Measurements from ENCODE around the gene SERTM1.

The SERTM1 gene

DNA sequence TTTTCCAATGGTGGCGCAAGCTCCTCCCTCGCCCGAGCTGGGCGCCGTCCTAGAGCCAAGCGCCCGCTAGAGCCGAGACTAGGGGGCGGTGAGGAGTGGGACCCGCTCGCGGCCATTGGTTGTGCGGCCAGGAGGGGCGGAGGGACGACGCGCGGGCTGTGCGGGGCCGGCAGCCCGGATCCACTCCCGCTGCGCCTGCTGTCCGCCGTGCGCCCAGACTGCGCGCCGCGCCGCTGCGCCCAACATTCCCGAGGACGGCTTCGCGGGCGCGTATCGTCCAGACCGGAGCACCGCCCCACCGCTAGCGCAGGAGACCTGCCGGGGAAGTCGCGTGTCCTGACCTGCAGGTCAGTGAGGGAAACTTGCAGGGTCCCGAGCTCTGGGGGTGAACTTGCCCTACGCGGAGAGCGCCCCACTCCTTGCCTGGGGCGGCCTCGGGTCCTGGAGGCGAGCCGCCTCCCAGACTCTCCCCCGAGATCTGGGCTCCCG, at the start of gene SERTM1:
Gene SERTM1 (plus strand): TSS at position 183 of the 489 bp plus-strand sequence. CDS start 21,059 bp downstream, outside the sequence.
- DNase-seq: no peak

- no peak for DNase-seq
Observed at GRCh38 chr13:36628377-36629056, 45.3 kb upstream of the SERTM1 start.

DNA sequence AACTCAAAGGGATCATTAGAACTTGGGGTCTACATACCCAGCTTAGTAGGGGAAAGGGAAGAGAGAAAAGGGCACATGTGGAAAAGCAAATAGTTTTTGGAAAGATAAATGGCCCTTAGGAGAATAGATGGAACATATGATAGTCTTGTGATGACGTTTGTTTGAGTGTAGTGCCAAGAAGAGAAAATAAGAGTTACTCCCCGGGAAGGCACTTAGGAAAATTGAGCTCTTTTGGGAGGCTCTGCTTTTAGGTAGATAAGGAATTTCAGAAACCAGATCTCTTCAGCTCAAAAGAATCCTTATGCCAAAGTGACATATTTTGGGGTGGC, 44.8 kb upstream of the SERTM1 start:
- no peak for DNase-seq

DNA sequence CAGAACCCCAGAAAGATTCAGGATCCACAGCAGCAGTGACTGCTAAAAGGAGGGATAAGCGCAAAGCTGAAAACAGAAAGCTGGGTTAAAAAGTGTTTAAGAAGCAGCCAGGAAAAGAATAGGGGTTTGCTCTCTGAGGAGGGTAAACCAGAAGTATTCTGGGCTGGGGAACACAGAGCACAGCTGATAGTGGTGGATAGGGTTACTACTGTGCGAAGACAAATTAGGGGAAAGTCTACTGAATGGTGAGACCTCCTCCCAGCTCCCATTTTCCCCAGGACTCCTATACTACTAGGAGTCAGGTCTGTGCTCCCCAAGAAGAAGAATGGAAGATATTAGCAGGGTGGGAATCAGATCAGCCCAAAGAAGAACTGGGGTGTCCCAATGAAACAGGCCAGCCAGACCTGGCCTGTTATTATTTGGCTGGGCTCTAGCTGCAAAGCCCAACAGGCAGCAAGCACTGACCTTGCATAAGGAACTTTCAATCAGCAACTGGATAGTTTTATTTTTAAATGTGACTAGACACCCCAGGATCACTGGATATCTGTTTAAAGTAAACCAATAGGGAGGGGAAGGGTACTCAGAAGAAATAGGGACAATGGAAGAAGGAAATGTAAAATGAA, 43.5 kb upstream of the SERTM1 start:
- no peak for DNase-seq

DNA sequence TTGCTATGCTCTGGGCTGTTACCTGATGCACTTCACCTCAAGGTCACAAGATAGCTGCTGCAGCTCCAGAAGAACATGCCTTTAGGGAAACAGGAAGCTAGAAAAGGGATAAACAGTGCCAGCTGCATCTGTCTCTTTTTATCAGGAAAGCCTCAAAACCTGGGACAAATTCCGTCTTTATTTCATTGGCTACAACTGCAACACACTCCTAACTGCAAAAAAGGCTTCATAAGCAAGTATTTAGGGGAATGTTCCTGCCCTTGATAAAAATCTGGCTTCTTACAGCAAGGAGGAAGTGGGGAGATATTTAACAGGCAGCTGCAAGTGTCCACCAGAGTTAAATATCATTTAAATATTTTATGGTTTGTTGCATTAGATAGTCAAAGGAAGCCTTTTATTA, 34.2 kb upstream of the SERTM1 start:
- DNase-seq: no peak

DNA sequence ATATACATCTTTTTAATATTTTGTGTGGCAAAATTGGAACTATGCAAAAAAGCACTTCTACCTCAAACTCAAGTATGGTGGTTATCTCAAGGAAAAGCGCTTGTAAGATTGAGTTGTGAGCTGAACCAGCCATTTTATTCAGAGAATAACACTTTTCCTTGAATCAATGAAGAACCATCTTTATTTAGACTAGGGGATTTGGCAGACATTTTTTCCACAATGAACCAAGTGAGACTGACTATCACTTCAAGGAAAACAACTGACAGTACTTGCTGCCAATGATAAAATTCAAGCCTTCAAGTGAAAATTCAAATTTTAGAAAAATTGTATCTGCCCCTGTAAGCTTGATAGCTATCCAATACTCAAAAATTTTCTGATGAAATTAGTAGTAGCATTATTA, 23.2 kb upstream of the SERTM1 start:
- DNase-seq: no peak

DNA sequence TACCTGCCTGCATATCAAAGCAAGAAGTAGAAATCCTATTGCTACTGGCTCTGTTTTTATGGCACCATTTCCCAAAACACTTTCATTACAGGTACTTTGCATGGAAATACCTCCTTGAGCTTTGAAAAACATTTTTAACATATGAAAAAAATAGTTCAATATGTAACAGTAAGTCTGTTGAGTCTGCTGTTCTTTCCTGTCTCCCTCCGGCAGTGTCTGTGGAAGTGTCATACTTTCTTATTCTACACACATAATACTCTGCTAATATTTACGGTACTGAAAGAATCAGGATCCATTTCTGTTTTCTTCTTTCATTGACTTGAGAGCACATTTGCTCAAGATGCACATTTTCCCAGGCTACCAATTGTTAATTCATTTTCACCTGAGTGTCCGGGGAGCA, 8.2 kb upstream of the SERTM1 start:
- DNase-seq: no peak

DNA sequence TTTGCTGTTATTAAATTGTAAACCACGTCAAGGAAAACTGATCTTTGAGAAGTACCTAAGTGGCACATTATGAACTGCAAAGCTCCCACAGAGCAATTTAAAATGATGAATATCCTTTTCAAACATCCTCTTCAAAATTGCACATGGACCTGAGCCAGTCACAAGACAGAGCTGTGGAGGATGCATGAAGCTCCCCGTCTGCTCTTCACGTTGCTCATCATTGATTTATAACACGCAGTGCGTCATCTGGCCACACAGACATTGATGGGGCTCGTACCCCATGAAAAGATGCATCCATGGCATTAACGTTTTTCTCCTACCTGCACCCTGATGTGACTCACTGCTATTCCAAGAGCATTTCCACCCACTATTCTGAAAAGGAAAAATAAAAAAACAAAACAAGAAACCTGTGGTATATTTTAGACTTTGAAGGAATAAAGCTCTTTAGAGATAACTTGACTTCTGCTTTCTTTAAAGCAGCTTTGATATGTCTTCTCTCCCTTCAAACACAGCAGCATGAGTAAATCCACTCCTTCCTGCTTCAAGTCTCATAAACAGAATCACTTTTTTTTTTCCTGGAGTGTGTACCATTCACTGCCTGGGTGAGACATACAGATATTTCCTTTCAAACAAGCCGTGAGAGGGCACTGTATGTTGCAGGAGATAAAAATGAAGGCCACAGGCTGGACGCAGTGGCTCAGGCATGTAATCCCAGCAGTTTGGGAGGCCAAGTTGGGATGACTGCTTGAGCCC, 7.2 kb upstream of the SERTM1 start:
- DNase-seq: no peak

DNA sequence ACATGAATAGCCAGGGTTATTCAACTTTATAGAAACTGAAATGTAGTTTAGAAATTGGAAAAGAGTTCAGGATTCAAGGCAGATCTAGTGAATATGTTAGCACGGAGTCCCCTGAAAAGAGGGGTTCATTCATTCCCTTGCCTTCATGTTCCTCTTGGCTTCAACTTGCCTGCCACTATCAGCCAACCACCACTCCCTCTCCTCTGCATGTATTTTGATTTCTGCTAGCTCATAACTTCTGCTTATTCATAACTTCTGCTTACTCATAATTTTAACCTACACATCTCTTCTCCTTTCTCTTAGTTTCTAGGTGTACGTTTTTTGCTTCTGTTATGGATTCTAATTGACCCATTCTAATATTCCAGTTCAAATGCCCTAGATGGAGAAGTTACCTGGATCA, 5.5 kb upstream of the SERTM1 start:
- DNase-seq: no peak

DNA sequence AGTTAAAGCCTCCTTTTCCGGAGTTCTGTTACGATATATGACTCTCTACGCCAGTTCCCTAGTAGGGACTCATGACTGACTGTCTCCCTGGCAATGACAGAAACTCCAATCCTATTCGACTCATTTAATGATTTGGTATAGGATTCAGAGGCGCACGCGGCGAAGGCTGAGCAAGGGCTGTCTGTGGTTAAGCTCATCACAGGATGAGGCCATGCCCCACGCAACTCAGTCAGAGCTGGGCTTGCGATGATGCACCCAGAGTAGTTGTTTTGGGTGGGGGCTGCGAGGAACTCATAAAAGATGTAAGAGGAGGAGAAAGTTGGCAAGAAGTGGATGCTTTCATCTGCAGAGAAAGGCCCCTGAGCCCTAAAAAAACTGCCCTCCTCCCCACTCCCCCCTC, 468 bp upstream of the SERTM1 start:
- DNase-seq: no peak

GRCh38 chr13:36674337-36675212, 755 bp downstream of the SERTM1 start:
- DNase-seq: no peak

DNA sequence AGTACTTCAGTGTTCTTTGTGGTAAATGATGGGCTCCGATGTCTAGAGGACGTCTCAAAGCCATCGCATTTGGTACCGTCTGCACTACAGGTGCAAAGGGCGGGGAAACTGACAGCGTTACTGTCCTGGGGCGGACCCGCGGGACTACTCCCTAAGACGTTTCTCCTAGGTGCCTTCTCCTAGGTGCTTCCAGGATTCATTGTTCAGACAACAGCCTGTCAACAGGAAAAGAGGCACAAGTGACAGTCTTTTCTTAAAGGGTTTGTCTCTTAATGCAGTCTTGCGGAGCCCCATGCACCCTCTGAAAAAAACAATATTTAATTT, 1.4 kb downstream of the SERTM1 start:
- no peak for DNase-seq

DNA sequence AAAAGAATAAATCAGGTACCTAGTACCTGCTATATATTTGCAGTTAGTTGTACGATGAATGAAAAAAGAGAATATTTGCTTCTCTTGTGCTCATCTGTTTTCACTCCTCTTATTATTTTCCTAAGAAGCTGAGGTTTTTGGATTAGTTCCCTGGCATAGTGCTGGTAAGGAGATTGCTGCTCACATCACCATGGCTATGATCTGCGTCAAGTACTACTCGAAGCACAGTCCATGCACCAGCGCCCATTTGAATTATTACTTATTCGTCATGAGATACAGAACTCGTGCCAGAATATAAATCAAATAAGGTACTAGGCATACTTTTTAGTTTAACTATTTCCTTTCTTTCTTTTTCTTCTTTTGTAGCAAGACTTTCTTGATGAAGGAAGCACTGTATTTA, 7.1 kb downstream of the SERTM1 start:
- no peak for DNase-seq

DNA sequence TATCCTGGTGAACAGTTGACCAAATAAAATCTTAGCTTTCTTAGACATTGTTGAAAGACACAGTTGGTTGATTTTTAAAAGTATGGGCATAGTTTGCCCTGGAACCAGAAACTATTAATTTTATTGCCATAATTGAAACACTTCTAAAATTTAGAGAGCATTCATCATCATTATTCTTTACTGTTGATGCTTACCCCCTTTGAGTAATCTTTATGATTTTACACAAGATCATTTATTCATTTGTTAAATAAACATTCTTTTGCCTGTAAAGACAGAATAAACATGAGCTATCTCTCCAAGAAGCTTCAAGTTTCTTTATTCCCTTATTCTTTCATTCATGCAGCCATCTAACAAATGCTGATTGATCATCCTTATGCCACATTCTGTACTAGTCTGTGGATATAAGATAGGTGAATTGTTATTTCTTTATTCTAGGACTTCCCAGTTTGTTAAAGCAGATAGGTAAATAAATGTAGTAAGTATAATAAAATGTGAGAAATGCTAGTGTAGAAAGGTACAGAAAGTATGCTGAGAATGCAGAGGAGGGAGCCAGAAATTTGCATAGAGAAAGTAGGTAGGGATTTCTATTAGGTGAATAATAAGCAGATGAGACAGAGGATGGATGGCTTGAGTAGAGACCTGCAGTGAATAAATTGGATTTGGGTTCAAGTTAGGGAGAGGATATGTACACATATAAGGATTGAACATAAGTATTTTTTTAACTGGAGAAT, 8.2 kb downstream of the SERTM1 start:
- DNase-seq: no peak

DNA sequence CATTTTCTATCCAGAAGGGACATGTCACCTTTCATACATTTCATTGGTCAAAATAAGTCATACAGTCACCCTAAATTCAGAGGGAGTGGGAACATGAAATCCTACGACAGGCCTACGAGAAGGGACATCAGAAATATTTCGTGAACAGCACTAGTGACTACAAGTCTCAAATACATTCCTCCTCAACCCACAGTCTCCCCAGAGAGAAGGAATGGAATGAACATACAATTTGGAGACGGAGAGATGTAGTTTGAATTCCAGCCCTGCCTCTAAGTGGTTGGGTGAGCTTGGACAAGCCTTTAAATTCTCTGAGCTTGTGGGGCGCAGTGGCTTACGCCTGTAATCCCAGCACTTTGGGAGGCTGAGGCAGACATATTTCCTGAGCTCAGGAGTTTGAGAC, 9.9 kb downstream of the SERTM1 start:
- DNase-seq: no peak

DNA sequence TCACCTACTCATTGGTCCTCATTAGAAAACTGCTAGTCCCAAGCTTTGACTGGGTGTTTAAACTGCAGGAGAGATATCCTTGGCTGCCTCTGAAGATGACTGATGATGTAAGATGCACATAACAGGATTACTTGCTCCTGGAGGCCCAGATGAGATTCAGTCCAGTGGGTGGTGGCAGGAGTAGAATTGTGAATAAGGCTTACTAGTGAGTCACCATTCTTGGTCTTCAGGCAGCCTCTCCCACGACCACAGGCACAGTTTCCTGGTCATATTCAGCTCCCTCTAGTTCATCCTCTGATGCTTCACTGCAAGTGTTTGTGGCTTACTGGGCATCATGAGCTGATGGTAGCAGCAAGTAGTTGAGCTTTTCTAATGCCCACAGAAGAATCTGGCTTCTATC, 12.1 kb downstream of the SERTM1 start:
- DNase-seq: no peak

- DNase-seq: no peak
Observed at GRCh38 chr13:36696410-36697010, 22.7 kb downstream of the SERTM1 start.

GRCh38 chr13:36700170-36700569, 26.4 kb downstream of the SERTM1 start:
- DNase-seq: no peak

GRCh38 chr13:36706755-36707154, 32.9 kb downstream of the SERTM1 start:
- no peak for DNase-seq

DNA sequence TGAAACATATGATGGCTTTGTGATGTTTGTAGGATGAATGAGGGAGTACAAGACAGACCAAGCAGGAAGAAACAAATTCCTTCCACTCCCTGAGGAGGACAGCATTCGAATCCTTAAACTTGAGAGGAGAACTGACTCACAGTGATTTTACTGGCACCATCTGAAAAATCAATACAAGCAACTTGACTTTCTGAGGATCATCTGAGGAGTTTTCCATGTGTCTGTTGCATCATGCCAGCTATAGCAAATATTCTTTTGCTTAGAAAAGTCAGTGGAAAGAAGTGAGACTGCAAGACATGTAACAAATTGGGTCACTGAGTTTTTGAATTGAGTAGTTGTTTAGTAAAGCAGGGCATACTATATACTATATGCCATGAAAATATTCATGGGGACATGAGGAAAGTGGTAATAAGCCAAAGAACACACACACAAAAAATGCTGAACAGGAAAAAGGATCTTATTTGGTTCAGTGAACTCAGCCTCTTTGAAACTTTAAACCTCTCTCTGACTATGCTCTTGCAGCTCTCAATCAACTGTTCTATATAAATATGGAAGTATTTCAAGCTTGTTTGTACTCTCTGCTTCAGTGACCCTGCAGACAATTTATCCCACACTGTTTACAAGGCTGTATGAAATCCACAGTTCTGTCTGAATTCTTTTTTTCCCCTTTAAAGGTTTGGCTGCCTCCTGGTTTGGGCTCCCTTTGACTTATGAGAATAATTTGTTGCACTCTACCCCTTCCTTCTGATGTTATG, 35.5 kb downstream of the SERTM1 start:
- DNase-seq: no peak

DNA sequence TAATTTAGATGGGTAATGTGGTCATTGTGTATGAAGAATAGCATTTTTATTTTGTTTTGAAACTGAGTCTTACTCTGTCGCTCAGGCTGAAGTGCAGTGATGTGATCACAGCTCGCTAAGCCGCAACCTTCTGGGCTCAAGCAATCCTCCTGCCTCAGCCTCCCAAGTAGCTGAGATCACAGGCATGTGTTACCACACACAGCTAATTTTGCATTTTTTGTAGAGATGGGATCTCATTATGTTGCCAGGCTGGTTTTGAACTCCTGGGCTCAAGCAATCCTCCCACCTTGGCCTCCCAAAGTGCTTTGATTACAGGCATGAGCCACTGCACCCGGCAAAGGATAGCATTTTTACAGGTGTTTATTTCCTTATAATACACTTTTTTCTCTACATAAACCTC, 36.6 kb downstream of the SERTM1 start:
- DNase-seq: no peak
